KMS-11 (cell line): ENCODE results near the gene CTNNA2.

ENCODE experiments used
- H2AFZ ChIP-seq: fragments of 200-600 bp; sonication (generic); 2 replicates; pipeline ENCODE4 v1.6.1; 2016; ENCODE audit warnings: antibody characterized with exemption, mixed run types, low read depth
- H3K27ac ChIP-seq: fragments of 200-600 bp; sonication (generic); 2 replicates; pipeline ENCODE4 v1.6.1; 2016; ENCODE audit warnings: mild to moderate bottlenecking, mixed run types
- H3K27me3 ChIP-seq: fragments of 200-600 bp; sonication (generic); 2 replicates; pipeline ENCODE4 v1.6.1; 2017; ENCODE audit warnings: mild to moderate bottlenecking, low read depth, mixed run types, moderate library complexity; ENCODE audit not compliant: insufficient read depth
- H3K36me3 ChIP-seq: fragments of 200-600 bp; sonication (generic); 2 replicates; pipeline ENCODE4 v1.6.1; 2017; ENCODE audit warnings: mild to moderate bottlenecking, mixed run types; ENCODE audit not compliant: insufficient read depth
- H3K4me1 ChIP-seq: fragments of 200-600 bp; sonication (generic); 2 replicates; pipeline ENCODE4 v1.6.1; 2016; ENCODE audit warnings: mild to moderate bottlenecking, low read depth, mixed run types; ENCODE audit not compliant: poor library complexity, severe bottlenecking
- H3K4me2 ChIP-seq: fragments of 200-600 bp; sonication (generic); 2 replicates; pipeline ENCODE4 v1.7.0; 2016; ENCODE audit warnings: mild to moderate bottlenecking, mixed run types
- H3K4me3 ChIP-seq: fragments of 200-600 bp; sonication (generic); IDR thresholded peaks from 2 replicates; pipeline ENCODE4 v1.6.1; 2017; ENCODE audit warnings: low read depth, low read length, mixed read lengths; ENCODE audit not compliant: insufficient read depth
- H3K79me2 ChIP-seq: fragments of 200-600 bp; sonication (generic); 2 replicates; pipeline ENCODE4 v1.6.1; 2016; ENCODE audit warnings: low read depth, mixed run types; ENCODE audit not compliant: insufficient read depth
- H3K9ac ChIP-seq: fragments of 200-600 bp; sonication (generic); 2 replicates; pipeline ENCODE4 v1.6.1; 2016; ENCODE audit warnings: mild to moderate bottlenecking, mixed run types
- H4K20me1 ChIP-seq: fragments of 200-600 bp; sonication (generic); 2 replicates; pipeline ENCODE4 v1.6.1; 2016; ENCODE audit warnings: mild to moderate bottlenecking, mixed run types; ENCODE audit not compliant: insufficient read depth
- TF ChIP-seq, protein P1 (sequence below): fragments of 200-600 bp; sonication (generic); conservative IDR thresholded peaks from 2 replicates; pipeline ENCODE4 v1.6.1; 2017; ENCODE audit warnings: low read depth, mild to moderate bottlenecking, antibody characterized with exemption, low read length, moderate library complexity, mixed read lengths

Gene CTNNA2

DNA sequence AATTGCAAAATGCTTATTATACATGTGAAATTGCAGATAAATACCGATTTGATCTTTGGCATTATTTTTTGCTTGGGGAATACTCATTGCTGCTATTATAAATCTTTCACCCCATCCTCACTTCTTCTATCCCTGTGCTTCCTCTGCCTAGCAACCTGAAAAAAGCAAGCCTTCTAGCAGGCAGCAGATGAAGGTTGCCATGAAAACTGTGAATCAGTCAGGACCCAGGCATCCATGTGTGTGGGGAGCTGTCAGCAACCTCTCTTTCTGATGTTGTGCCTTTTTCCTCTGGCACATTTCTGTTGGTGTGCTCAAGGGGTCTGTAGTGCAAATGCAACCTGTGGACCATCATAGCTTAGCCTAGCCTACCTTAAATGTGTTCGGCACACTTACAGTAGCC lies 427.5 kb downstream of the CTNNA2 start:
- H3K4me1 ChIP-seq = peaks cover 23% of the 10 kb centered on the region
- no peaks in the 10 kb centered on the region for H4K20me1 ChIP-seq
- H3K79me2 ChIP-seq = no peaks in the 10 kb centered on the region
- H3K4me3 ChIP-seq = no peak overlapping the region
- no peaks in the 10 kb centered on the region for H3K27me3 ChIP-seq
- H3K27ac ChIP-seq = no peak overlapping the region
- H3K9ac ChIP-seq = no peak overlapping the region
- no peaks in the 10 kb centered on the region for H3K36me3 ChIP-seq
- no peak overlapping the region for H2AFZ ChIP-seq
- TF ChIP-seq, protein P1, sequence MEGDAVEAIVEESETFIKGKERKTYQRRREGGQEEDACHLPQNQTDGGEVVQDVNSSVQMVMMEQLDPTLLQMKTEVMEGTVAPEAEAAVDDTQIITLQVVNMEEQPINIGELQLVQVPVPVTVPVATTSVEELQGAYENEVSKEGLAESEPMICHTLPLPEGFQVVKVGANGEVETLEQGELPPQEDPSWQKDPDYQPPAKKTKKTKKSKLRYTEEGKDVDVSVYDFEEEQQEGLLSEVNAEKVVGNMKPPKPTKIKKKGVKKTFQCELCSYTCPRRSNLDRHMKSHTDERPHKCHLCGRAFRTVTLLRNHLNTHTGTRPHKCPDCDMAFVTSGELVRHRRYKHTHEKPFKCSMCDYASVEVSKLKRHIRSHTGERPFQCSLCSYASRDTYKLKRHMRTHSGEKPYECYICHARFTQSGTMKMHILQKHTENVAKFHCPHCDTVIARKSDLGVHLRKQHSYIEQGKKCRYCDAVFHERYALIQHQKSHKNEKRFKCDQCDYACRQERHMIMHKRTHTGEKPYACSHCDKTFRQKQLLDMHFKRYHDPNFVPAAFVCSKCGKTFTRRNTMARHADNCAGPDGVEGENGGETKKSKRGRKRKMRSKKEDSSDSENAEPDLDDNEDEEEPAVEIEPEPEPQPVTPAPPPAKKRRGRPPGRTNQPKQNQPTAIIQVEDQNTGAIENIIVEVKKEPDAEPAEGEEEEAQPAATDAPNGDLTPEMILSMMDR = no peak
- no peak overlapping the region for H3K4me2 ChIP-seq

DNA sequence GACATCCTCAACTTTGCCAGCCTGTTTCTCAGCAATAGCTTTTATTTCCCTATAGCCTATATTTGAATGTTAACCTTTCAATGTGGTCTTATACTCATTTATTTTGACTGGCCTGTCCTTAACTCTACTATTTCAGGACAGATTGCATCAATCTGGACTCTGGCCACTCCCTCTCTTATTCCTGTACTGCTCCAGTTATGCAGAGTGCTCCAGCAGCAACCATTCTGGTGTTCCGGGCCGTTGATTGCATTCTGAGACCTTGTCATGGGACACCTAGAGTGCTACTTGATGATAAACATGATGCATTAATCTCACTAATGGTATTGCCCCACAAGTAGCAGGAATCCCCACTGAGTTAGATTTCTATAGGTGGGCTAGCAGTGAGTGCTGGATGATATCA lies 428.3 kb downstream of the CTNNA2 start:
- Histone ChIP-seq H3K27ac (no peak overlapping the region), H2AFZ (no peak overlapping the region), H3K36me3 (no peaks in the 10 kb centered on the region), H3K4me3 (no peak overlapping the region), H3K4me2 (no peak overlapping the region), H4K20me1 (no peaks in the 10 kb centered on the region), H3K4me1 (peaks cover 15% of the 10 kb centered on the region), H3K79me2 (no peaks in the 10 kb centered on the region), H3K9ac (no peak overlapping the region), H3K27me3 (no peaks in the 10 kb centered on the region)
- TF ChIP-seq, protein P1 = no peak

DNA sequence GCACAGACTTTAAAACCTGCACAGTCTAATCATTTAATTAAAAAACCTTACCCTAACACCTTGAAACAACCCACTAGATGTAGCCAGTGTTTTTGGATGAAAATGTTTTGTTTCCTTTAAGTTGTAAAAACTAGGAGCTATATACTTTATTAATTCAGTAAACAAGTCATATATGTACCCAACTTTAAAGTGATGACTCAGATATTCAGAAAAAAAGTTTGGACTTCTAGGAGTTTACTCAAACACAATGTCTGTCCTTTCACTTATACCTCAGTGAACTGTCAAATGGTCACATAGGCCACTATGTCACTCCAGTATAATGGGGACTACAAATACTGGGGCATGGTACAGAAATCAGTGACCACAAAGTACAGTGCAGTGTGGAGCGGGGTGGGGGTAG lies 431.4 kb downstream of the CTNNA2 start:
- no peak overlapping the region for H3K27ac ChIP-seq
- no peaks in the 10 kb centered on the region for H3K79me2 ChIP-seq
- no peaks in the 10 kb centered on the region for H3K36me3 ChIP-seq
- H3K27me3 ChIP-seq = no peaks in the 10 kb centered on the region
- H2AFZ ChIP-seq = no peak overlapping the region
- H3K9ac ChIP-seq = no peak overlapping the region
- TF ChIP-seq, protein P1 = no peak
- no peaks in the 10 kb centered on the region for H3K4me1 ChIP-seq
- no peak overlapping the region for H3K4me3 ChIP-seq
- no peak overlapping the region for H3K4me2 ChIP-seq
- H4K20me1 ChIP-seq = no peaks in the 10 kb centered on the region

DNA sequence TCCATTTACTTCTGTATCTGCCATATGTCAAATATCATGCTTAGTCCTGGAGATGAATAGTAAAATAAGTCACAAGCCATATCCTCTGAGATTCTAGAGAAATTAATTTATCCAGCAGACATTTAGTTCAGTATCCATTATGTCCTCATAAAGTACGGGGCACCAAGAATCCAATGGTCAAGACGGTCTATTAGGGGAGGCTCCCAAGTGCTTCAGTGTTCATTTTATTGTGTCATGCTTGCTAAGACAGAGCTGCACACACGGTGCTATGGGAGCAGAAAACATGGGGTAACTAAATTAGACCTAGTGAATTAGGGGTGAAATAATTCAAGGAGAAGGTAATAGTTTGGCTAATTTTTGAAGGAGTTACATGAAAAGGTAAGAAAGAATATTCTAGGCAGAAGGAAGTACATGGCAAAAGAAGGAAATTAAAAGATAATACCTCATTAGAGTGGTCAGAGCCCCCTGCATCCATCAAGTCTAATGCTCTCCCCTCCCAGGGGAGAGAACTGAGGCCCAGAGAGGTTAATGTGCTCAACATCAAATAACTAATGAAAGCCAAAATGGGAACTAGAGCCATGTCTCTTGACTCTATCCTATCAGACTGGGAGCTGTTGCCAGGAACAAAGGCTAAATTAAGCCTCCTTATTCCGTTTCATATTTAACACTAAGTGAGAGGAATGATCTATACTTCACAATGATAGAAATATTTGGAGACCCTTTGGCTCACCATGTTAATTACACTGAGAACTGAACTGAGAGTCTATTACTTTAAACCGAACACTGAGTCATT lies 433.0 kb downstream of the CTNNA2 start:
- Histone ChIP-seq H2AFZ (no peak overlapping the region), H3K27me3 (no peaks in the 10 kb centered on the region), H3K4me1 (no peaks in the 10 kb centered on the region), H4K20me1 (no peaks in the 10 kb centered on the region), H3K36me3 (no peaks in the 10 kb centered on the region), H3K79me2 (no peaks in the 10 kb centered on the region), H3K4me3 (no peak overlapping the region), H3K27ac (no peak overlapping the region), H3K4me2 (no peak overlapping the region), H3K9ac (no peak overlapping the region)
- TF ChIP-seq, protein P1 = no peak
